Dendritic cell treated with granulocyte-macrophage colony-stimulating factor and Interleukin-4, amounts not matched to agents 40 ng/mL and 50 ng/mL, for 4 days (primary cell): ENCODE measurements around the gene CNR1.

Experiments
- H3K27ac Mint-ChIP-seq: one replicate; pipeline ENCODE4 v1.8.0; 2022; ENCODE audit warnings: mild to moderate bottlenecking, mixed read lengths
- H3K27me3 Mint-ChIP-seq: one replicate; pipeline ENCODE4 v1.8.0; 2022; ENCODE audit warnings: mild to moderate bottlenecking, mixed read lengths
- H3K36me3 Mint-ChIP-seq: one replicate; pipeline ENCODE4 v1.8.0; 2022; ENCODE audit warnings: low read depth, mixed read lengths
- H3K4me1 Mint-ChIP-seq: one replicate; pipeline ENCODE4 v1.8.0; 2022; ENCODE audit warnings: low read depth, mixed read lengths
- H3K4me3 Mint-ChIP-seq: one replicate; pipeline ENCODE4 v1.8.0; 2022; ENCODE audit warnings: mild to moderate bottlenecking, moderate library complexity, mixed read lengths
- H3K9me3 Mint-ChIP-seq: one replicate; pipeline ENCODE4 v1.8.0; 2022; ENCODE audit warnings: mixed read lengths
- intact Hi-C: fragments of 100-400 bp; cut with micrococcal nuclease; formaldehyde crosslinking; loops from one replicate; pipeline ENCODE4 v1.15.0; 2022

The CNR1 gene

DNA sequence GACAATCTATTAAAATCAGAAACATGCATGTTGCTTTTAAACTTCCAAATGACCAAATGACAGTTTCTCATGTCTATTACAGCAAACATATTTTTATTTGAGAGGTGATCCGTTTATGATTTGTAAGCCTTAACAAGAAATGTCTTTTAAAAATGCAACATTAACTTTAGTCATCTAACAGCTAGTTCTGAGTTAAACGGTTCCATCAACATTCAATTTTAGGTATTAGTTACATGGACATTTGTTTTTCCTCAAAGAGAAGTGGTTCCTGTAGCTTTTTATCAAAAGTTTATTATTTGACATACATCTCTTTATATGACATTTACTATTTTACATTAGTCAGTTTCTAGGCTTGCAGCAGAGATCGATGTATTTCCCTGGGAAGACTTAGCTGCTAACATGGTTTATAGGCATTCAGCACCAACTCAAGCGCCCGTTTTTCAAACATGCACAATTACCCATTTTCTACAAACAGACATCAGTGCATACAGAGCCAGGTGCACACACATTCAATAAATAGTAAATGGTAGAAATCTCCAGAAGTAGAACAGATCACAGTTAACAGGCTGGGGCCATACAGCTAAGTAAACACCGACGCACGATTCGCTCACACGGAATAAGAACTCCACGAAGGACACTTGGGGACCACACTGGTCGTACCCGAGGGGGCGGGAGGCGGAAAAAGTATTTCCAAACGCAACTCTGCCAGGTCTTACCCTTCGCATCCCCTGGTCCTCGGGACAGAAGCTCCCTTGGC, 882 bp downstream of the CNR1 start:
- Mint-ChIP-seq H3K36me3 (no peaks in the 10 kb centered on the region), H3K9me3 (no peaks in the 10 kb centered on the region), H3K27ac (no peak overlapping the region), H3K4me1 (peaks cover 18% of the 10 kb centered on the region), H3K27me3 (peaks cover 63% of the 10 kb centered on the region), H3K4me3 (peak overlapping the region; percentile 76)
- intact Hi-C loops = no loop called here

- Mint-ChIP-seq H3K9me3 (no peaks in the 10 kb centered on the region), H3K27me3 (peaks cover 52% of the 10 kb centered on the region), H3K4me1 (peaks cover 18% of the 10 kb centered on the region), H3K4me3 (no peak overlapping the region), H3K36me3 (no peaks in the 10 kb centered on the region), H3K27ac (no peak overlapping the region)
- intact Hi-C loops = no loop called here
Measured at GRCh38 chr6:88164061-88164460, 2.1 kb downstream of the CNR1 start.

DNA sequence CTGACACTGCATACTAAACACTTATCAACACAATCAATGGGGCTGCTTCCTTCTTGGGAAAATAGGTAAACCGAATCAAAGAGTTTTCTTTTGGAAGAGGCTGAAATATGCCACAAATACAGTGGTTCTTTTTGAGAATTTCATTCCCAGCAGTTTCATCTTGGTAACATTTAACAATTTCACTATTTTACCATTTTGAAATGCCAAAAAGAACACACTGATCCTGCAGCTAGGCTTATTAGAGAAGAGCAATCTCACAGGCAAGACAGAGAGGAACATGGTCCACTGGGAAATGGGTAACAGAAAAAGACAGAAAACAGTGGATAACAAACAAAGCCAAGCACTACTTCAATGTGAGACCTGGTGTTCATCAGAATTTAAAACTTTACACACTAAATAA, 2.5 kb downstream of the CNR1 start:
- H3K27me3 Mint-ChIP-seq = peaks cover 48% of the 10 kb centered on the region
- no peak overlapping the region for H3K4me3 Mint-ChIP-seq
- H3K27ac Mint-ChIP-seq = no peak overlapping the region

GRCh38 chr6:88161940-88162339, 4.2 kb downstream of the CNR1 start:
- H3K4me1 Mint-ChIP-seq = peaks cover 12% of the 10 kb centered on the region
- no peaks in the 10 kb centered on the region for H3K9me3 Mint-ChIP-seq
- no peak overlapping the region for H3K4me3 Mint-ChIP-seq
- no peaks in the 10 kb centered on the region for H3K36me3 Mint-ChIP-seq
- no peak overlapping the region for H3K27ac Mint-ChIP-seq
- intact Hi-C loops = no loop called here
- peaks cover 32% of the 10 kb centered on the region for H3K27me3 Mint-ChIP-seq

More for the DNA sequence above, 2.5 kb downstream of the CNR1 start:
- H3K36me3 Mint-ChIP-seq = no peaks in the 10 kb centered on the region
- peaks cover 18% of the 10 kb centered on the region for H3K4me1 Mint-ChIP-seq
- no peaks in the 10 kb centered on the region for H3K9me3 Mint-ChIP-seq
- intact Hi-C loops = no loop called here

DNA sequence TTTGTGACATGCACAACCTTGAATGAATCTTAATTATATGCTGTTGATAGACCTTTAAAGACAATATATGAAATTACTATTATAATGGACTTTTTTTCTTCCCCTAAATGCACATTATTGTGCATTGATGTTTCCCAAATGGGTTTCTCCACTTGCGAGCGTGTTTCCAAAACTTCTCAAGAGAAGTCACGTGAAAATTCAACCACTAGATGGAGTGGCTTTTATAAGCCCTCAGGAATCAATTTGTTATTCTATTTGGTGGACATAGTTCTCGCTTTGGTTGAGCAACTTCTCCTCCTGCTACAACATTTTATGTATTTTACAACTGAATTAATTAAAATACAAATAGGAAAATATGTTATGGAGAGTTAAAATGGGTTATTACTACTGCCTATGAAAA, 9.0 kb downstream of the CNR1 start:
- no peaks in the 10 kb centered on the region for H3K4me1 Mint-ChIP-seq
- H3K27me3 Mint-ChIP-seq = peaks cover 7% of the 10 kb centered on the region
- H3K27ac Mint-ChIP-seq = no peak overlapping the region
- H3K4me3 Mint-ChIP-seq = no peak overlapping the region
- intact Hi-C loops = no loop called here
- no peaks in the 10 kb centered on the region for H3K36me3 Mint-ChIP-seq
- H3K9me3 Mint-ChIP-seq = no peaks in the 10 kb centered on the region

GRCh38 chr6:88145298-88145963, 20.7 kb downstream of the CNR1 start:
- Mint-ChIP-seq H3K4me3 (no peak overlapping the region), H3K27ac (no peak overlapping the region), H3K4me1 (no peaks in the 10 kb centered on the region), H3K36me3 (no peaks in the 10 kb centered on the region), H3K27me3 (peaks cover 3% of the 10 kb centered on the region), H3K9me3 (no peaks in the 10 kb centered on the region)
- intact Hi-C loops = no loop called here

DNA sequence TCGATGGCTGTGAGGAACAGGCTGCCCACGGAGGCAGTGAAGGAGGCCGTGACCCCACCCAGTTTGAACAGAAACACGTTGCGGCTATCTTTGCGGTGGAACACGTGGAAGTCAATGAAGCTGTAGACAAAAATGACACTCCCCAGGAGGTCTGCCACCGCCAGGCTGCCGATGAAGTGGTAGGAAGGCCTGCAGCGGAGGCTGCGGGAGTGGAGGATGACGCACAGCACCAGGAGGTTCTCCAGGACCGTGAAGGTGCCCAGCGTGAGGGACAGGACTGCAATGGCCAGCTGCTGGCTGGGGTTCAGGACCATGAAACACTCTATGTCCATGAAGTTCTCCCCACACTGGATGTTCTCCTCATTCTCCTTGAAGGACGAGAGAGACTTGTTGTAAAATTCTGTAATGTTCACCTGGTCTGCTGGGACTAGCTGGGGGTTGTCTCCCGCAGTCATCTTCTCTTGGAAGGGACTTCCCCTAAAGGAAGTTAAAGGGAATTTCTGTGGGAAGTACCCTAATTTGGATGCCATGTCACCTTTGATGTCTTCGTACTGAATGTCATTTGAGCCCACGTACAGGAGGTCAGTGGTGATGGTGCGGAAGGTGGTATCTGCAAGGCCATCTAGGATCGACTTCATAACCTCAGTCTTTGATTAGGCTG, 21.4 kb downstream of the CNR1 start:
- Mint-ChIP-seq H3K27ac (no peak overlapping the region), H3K4me3 (no peak overlapping the region), H3K27me3 (peaks cover 1% of the 10 kb centered on the region), H3K4me1 (no peaks in the 10 kb centered on the region), H3K9me3 (no peaks in the 10 kb centered on the region), H3K36me3 (no peaks in the 10 kb centered on the region)
- intact Hi-C loops = no loop called here

- no peak overlapping the region for H3K27ac Mint-ChIP-seq
- no peaks in the 10 kb centered on the region for H3K9me3 Mint-ChIP-seq
- H3K36me3 Mint-ChIP-seq = no peaks in the 10 kb centered on the region
- intact Hi-C loops = no loop called here
- H3K4me1 Mint-ChIP-seq = no peaks in the 10 kb centered on the region
- no peak overlapping the region for H3K4me3 Mint-ChIP-seq
- no peaks in the 10 kb centered on the region for H3K27me3 Mint-ChIP-seq
Measured at GRCh38 chr6:88143421-88144157, 22.6 kb downstream of the CNR1 start.

DNA sequence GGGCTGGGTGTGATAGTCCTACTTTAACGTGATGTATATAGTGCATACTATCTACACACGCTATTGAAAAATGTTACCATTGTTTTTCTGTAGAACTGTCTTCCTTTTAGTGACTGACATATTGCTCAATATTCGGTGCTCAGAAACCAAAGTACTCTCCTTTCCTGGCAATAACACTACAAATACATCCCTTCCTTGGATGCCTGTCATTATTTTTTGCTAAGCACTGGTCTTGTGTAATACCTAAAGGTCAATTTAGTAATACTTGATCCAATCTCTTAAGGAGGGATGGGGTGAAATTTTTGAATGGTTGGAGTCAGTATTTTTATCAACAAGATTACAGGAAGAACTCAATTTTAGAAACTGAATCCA, 23.9 kb downstream of the CNR1 start:
- Mint-ChIP-seq H3K36me3 (no peaks in the 10 kb centered on the region), H3K9me3 (no peaks in the 10 kb centered on the region), H3K4me1 (no peaks in the 10 kb centered on the region), H3K27ac (no peak overlapping the region), H3K4me3 (no peak overlapping the region), H3K27me3 (no peaks in the 10 kb centered on the region)
- intact Hi-C loops = no loop called here

- no peaks in the 10 kb centered on the region for H3K9me3 Mint-ChIP-seq
- no peaks in the 10 kb centered on the region for H3K36me3 Mint-ChIP-seq
- no peak overlapping the region for H3K27ac Mint-ChIP-seq
- H3K27me3 Mint-ChIP-seq = no peaks in the 10 kb centered on the region
- intact Hi-C loops = no loop called here
- no peaks in the 10 kb centered on the region for H3K4me1 Mint-ChIP-seq
- no peak overlapping the region for H3K4me3 Mint-ChIP-seq
Measured at GRCh38 chr6:88141561-88142296, 24.4 kb downstream of the CNR1 start.

DNA sequence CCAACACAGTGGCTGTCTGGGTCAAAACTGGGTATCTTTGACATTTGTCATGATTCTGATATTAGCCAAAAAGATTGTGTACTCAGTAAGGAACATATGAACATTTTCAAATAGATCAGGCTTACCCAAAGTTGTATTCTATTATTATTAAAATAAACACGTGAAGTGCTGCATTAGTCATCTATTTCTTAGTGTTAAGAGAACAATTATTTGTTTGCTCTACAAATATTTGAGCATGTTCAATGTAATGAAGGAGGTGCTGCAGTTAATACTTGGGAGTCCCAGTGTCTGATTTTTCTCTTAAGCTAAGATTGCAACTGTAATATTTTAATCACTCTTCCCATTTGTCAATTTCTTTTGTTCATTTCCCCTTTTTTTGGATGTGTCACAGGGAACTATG, 28.2 kb downstream of the CNR1 start:
- intact Hi-C loops = no loop called here
- Mint-ChIP-seq H3K9me3 (no peaks in the 10 kb centered on the region), H3K27ac (no peak overlapping the region), H3K36me3 (no peaks in the 10 kb centered on the region), H3K4me3 (no peak overlapping the region), H3K4me1 (no peaks in the 10 kb centered on the region), H3K27me3 (no peaks in the 10 kb centered on the region)

DNA sequence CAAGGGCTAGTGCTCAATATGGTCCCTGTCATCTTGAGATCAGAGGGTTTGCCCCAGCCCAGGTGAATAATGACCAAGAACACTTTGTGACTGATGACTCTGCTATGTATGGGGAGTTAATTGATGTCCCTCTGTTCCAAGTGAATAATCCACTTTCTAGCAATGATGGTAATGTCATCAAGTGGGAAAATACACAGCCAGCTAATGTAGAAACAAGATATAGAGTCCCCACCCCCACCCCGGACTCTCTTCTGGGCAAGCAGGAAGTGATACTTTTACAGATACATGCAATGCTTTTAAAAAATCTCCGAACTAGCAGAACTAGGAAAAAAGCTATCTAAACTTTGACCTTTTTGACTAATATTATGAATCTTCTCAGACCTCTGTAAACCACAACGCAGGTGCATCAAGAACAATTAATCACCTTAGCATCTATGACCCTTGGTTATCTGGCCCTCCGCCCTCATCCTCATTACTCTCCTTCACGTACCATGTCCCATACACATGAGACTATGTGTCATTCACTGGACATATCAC, 30.5 kb downstream of the CNR1 start:
- H3K36me3 Mint-ChIP-seq = no peaks in the 10 kb centered on the region
- no peak overlapping the region for H3K4me3 Mint-ChIP-seq
- no peaks in the 10 kb centered on the region for H3K9me3 Mint-ChIP-seq
- intact Hi-C loops = no loop called here
- no peaks in the 10 kb centered on the region for H3K27me3 Mint-ChIP-seq
- no peaks in the 10 kb centered on the region for H3K4me1 Mint-ChIP-seq
- H3K27ac Mint-ChIP-seq = no peak overlapping the region

DNA sequence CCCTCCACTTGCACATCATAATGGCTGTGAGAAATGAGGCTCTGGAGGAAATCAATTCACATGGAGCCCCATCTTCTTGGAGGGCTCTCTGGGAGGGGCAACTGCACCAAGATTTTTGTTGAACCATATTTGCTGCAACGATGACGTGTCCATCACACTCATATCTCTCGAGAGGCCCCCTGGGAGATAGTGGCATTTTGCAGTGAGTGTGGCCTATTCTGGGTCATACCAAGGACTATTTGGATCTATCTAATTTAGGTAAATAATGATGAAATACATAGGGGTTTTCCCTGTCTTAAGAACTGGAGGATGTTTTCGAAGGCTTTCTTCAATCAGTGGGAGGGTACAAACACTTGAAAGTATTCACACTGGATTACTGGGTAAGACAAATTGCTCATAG, 31.6 kb downstream of the CNR1 start:
- H3K4me1 Mint-ChIP-seq = no peaks in the 10 kb centered on the region
- H3K27me3 Mint-ChIP-seq = no peaks in the 10 kb centered on the region
- no peaks in the 10 kb centered on the region for H3K36me3 Mint-ChIP-seq
- intact Hi-C loops = no loop called here
- H3K9me3 Mint-ChIP-seq = no peaks in the 10 kb centered on the region
- H3K27ac Mint-ChIP-seq = no peak overlapping the region
- H3K4me3 Mint-ChIP-seq = no peak overlapping the region
